OCI-LY1 (cell line): Measurements from ENCODE around the gene SORL1-AS1.

ENCODE experiments used
- H2AFZ ChIP-seq: fragments of 200-600 bp; sonication (generic), shearing (Covaris generic); 2 replicates; pipeline ENCODE4 v1.6.0; 2014; ENCODE audit warnings: antibody characterized with exemption, mild to moderate bottlenecking, low read length
- H3F3A ChIP-seq: fragments of 200-600 bp; sonication (generic), shearing (Covaris generic); 2 replicates; pipeline ENCODE4 v1.6.0; 2014; ENCODE audit warnings: mild to moderate bottlenecking, antibody characterized with exemption, low read length, moderate library complexity; ENCODE audit not compliant: insufficient read depth
- H3K27ac ChIP-seq: fragments of 200-600 bp; sonication (generic); 2 replicates; pipeline ENCODE4 v1.5.1; 2014; ENCODE audit warnings: low read length, mixed run types, mild to moderate bottlenecking, low read depth; ENCODE audit not compliant: poor library complexity, severe bottlenecking
- H3K27me3 ChIP-seq: fragments of 200-600 bp; sonication (generic); 2 replicates; pipeline ENCODE4 v1.6.0; 2014; ENCODE audit warnings: antibody characterized with exemption, mild to moderate bottlenecking, low read length, moderate library complexity; ENCODE audit not compliant: insufficient read depth
- H3K36me3 ChIP-seq: fragments of 200-600 bp; sonication (generic); 2 replicates; pipeline ENCODE4 v1.6.1; 2014; ENCODE audit warnings: mild to moderate bottlenecking, antibody characterized with exemption, low read length, moderate library complexity, mixed read lengths; ENCODE audit not compliant: insufficient read depth
- H3K4me1 ChIP-seq: fragments of 200-600 bp; sonication (generic); 2 replicates; pipeline ENCODE4 v1.5.1; 2014; ENCODE audit warnings: mild to moderate bottlenecking, low read length, moderate library complexity; ENCODE audit not compliant: insufficient read depth, severe bottlenecking
- H3K4me2 ChIP-seq: fragments of 200-600 bp; sonication (generic), shearing (Covaris generic); 2 replicates; pipeline ENCODE4 v1.6.1; 2014; ENCODE audit warnings: low read length
- H3K4me3 ChIP-seq: fragments of 200-600 bp; sonication (generic); 2 replicates; pipeline ENCODE4 v1.5.1; 2014; ENCODE audit warnings: low read length, low read depth, mild to moderate bottlenecking, mixed read lengths; ENCODE audit not compliant: poor library complexity, severe bottlenecking
- H3K79me2 ChIP-seq: fragments of 200-600 bp; shearing (Covaris generic); 2 replicates; pipeline ENCODE4 v1.6.1; 2016; ENCODE audit warnings: mixed run types, low read length, mixed read lengths; ENCODE audit not compliant: insufficient read depth
- H3K9ac ChIP-seq: fragments of 200-600 bp; sonication (generic), shearing (Covaris generic); 2 replicates; pipeline ENCODE4 v1.6.1; 2014; ENCODE audit warnings: mild to moderate bottlenecking, low read length, mixed read lengths
- H3K9me2 ChIP-seq: fragments of 200-600 bp; sonication (generic), shearing (Covaris generic); 2 replicates; pipeline ENCODE4 v1.6.1; 2014; ENCODE audit warnings: low read depth, mild to moderate bottlenecking, low read length, mixed read lengths
- H3K9me3 ChIP-seq: fragments of 200-600 bp; shearing (Covaris generic); 2 replicates; pipeline ENCODE4 v1.6.1; 2014; ENCODE audit warnings: low read length, mixed read lengths
- H4K20me1 ChIP-seq: fragments of 200-600 bp; sonication (generic), shearing (Covaris generic); 2 replicates; pipeline ENCODE4 v1.6.0; 2016; ENCODE audit warnings: mild to moderate bottlenecking, low read length; ENCODE audit not compliant: insufficient read depth
- EZH2 ChIP-seq: fragments of 200-600 bp; sonication (generic), shearing (Covaris generic); IDR thresholded peaks from 2 replicates; pipeline ENCODE4 v1.8.0; 2017; ENCODE audit warnings: borderline replicate concordance, mixed run types, mild to moderate bottlenecking, antibody characterized with exemption, low read length, moderate library complexity, mixed read lengths
- TF ChIP-seq, protein P1 (sequence below): fragments of 200-600 bp; sonication (generic), shearing (Covaris generic); IDR thresholded peaks from 2 replicates; pipeline ENCODE4 v1.5.1; 2017; ENCODE audit warnings: mild to moderate bottlenecking, antibody characterized with exemption, low read length, moderate library complexity, mixed read lengths

The SORL1-AS1 gene

DNA sequence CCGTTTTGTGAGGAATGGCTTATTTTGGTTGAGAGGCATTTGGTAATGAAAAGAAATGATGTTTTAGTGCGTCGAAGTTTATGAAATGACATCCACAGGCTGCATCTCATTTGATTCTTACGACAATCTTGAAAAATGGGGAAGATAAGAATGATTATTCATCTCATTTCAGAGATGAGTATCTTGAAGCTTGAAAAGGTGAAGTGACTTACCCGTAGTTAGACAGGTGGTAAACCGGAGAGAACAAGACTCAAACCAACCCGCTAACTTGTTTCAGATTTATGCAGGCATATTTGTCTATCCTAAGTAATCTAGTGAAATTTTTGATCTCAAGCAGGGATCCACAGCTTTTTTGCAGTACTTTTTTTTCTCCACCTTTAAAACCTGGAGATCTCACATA lies 9.1 kb upstream of the SORL1-AS1 start:
- Histone ChIP-seq H3K4me3 (peak overlapping the region; percentile 33), H3K27me3 (no peaks in the 10 kb centered on the region), H3K9me2 (no peaks in the 10 kb centered on the region), H3K4me2 (peak overlapping the region; percentile 59), H3K9ac (peak overlapping the region; percentile 49; the same call in 1 of the 2 replicates), H3K79me2 (peaks cover 87% of the 10 kb centered on the region), H2AFZ (no peak overlapping the region), H3K4me1 (peaks cover 100% of the 10 kb centered on the region), H3K27ac (peak overlapping the region; percentile 91), H3K9me3 (no peaks in the 10 kb centered on the region), H4K20me1 (no peaks in the 10 kb centered on the region), H3K36me3 (peaks cover 17% of the 10 kb centered on the region; the same call in 1 of the 2 replicates), H3F3A (no peaks in the 10 kb centered on the region)
- TF ChIP-seq, protein P1, sequence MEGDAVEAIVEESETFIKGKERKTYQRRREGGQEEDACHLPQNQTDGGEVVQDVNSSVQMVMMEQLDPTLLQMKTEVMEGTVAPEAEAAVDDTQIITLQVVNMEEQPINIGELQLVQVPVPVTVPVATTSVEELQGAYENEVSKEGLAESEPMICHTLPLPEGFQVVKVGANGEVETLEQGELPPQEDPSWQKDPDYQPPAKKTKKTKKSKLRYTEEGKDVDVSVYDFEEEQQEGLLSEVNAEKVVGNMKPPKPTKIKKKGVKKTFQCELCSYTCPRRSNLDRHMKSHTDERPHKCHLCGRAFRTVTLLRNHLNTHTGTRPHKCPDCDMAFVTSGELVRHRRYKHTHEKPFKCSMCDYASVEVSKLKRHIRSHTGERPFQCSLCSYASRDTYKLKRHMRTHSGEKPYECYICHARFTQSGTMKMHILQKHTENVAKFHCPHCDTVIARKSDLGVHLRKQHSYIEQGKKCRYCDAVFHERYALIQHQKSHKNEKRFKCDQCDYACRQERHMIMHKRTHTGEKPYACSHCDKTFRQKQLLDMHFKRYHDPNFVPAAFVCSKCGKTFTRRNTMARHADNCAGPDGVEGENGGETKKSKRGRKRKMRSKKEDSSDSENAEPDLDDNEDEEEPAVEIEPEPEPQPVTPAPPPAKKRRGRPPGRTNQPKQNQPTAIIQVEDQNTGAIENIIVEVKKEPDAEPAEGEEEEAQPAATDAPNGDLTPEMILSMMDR = no peak
- TF ChIP-seq EZH2 = no peak

DNA sequence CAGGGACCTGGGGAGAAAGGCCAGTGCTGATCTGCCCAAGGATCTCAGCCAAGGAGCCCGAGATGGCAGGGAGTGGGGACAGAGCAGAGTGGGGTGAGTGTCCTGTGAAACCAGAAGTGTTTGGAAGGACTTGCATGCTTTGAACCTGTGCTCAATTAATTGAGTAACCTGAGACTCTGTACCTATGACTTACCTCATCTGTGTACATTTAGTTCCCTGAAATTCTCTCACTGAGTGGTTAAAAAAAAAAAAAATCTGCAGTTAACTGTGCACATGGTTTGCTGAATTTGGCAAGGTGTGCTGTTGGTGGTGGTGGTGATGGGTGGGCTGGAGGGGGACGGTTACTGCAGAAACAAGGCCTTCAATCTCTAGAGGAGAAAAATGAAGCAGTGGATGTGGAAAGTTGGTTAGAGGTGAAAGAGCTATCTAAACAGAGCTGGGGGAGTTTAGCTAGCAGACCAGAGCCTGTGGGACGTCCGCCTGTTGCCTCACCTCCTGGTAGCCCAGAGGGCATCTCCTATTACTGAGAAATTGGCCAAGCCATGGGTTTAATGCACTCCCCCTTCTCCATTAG lies 8.3 kb upstream of the SORL1-AS1 start:
- Histone ChIP-seq H3K4me2 (peak overlapping the region; percentile 59), H3F3A (no peaks in the 10 kb centered on the region), H4K20me1 (no peaks in the 10 kb centered on the region), H3K9me3 (no peaks in the 10 kb centered on the region), H3K9ac (peak overlapping the region; percentile 49; the same call in 1 of the 2 replicates), H3K79me2 (peaks cover 87% of the 10 kb centered on the region), H3K4me1 (peaks cover 100% of the 10 kb centered on the region), H3K4me3 (peak overlapping the region; percentile 33), H3K9me2 (no peaks in the 10 kb centered on the region), H2AFZ (no peak overlapping the region), H3K36me3 (peaks cover 17% of the 10 kb centered on the region; the same call in 1 of the 2 replicates), H3K27ac (peak overlapping the region; percentile 91), H3K27me3 (no peaks in the 10 kb centered on the region)
- TF ChIP-seq, protein P1 = no peak
- TF ChIP-seq EZH2 = no peak

DNA sequence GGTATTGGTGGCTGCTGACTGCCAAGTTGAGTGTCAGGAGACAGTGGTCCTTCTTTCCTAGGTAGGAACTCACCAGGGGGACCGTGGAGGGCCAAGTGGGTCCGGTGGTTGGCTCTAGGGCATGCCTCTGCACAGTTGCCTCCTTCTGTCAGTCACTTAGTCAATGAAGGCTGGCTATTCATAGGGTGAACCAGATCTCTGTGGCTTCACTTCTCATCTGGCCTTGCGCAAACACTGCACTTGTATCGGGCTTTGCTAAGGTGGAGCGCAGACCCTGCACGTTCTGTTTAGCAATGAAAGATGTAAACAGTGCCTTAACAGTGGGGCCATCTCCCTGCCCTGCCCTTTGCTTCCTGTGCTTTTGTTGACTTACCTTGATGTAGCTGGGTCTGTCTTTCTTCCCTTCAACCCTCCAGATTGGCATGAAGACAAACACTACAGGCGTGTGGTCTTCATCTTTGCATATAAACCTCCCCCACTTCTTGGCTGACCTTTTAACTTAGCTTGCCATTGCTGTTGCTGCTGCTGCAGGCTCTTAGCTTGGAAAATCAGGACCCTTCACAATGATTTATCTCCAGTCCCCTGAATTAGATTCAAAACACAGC lies 6.7 kb upstream of the SORL1-AS1 start:
- Histone ChIP-seq H3K9me2 (no peaks in the 10 kb centered on the region), H3K9me3 (no peaks in the 10 kb centered on the region), H3K4me2 (peak overlapping the region; percentile 97), H3K79me2 (peaks cover 92% of the 10 kb centered on the region), H2AFZ (no peak overlapping the region), H3K9ac (peak overlapping the region; percentile 39; the same call in 1 of the 2 replicates), H3K27me3 (no peaks in the 10 kb centered on the region), H3K27ac (peak overlapping the region; percentile 91), H3F3A (no peaks in the 10 kb centered on the region), H3K36me3 (peaks cover 28% of the 10 kb centered on the region; the same call in 1 of the 2 replicates), H3K4me3 (peak overlapping the region; percentile 42), H4K20me1 (no peaks in the 10 kb centered on the region), H3K4me1 (peaks cover 100% of the 10 kb centered on the region)
- TF ChIP-seq EZH2 = no peak
